Mesodermal cell (in vitro differentiated cells): ENCODE data around the gene IFIT1B.

Experiments used
- H3K27ac ChIP-seq: 2 replicates; pipeline ENCODE4 v1.7.0; 2013; ENCODE audit warnings: mild to moderate bottlenecking, low read depth, low read length, moderate library complexity; ENCODE audit not compliant: severe bottlenecking
- H3K36me3 ChIP-seq: 2 replicates; pipeline ENCODE4 v1.7.1; 2013; ENCODE audit warnings: mild to moderate bottlenecking, low read length, moderate library complexity; ENCODE audit not compliant: control insufficient read depth, insufficient read depth
- H3K4me1 ChIP-seq: one replicate; pipeline ENCODE4 v1.7.1; 2013; ENCODE audit warnings: mild to moderate bottlenecking, low read length; ENCODE audit not compliant: insufficient read depth, control insufficient read depth, poor library complexity, severe bottlenecking
- H3K4me3 ChIP-seq: 2 replicates; pipeline ENCODE4 v1.7.0; 2013; ENCODE audit warnings: low read length, control low read depth, mild to moderate bottlenecking; ENCODE audit not compliant: insufficient read depth, poor library complexity, severe bottlenecking; ENCODE audit errors: extremely low read depth
- H3K9me3 ChIP-seq: 2 replicates; pipeline ENCODE4 v1.7.1; 2013; ENCODE audit warnings: mild to moderate bottlenecking, low read length, moderate library complexity; ENCODE audit not compliant: control insufficient read depth
- WGBS, 2 experiments: methylation state at CpG; one replicate each; pipeline ENCODE4 v1.1.5; 2013; ENCODE audit warnings: missing lambda C conversion rate in 2 of 2; ENCODE audit not compliant: insufficient coverage in 2 of 2; 5-methylcytosine and 5-hydroxymethylcytosine counted together

Gene IFIT1B

DNA sequence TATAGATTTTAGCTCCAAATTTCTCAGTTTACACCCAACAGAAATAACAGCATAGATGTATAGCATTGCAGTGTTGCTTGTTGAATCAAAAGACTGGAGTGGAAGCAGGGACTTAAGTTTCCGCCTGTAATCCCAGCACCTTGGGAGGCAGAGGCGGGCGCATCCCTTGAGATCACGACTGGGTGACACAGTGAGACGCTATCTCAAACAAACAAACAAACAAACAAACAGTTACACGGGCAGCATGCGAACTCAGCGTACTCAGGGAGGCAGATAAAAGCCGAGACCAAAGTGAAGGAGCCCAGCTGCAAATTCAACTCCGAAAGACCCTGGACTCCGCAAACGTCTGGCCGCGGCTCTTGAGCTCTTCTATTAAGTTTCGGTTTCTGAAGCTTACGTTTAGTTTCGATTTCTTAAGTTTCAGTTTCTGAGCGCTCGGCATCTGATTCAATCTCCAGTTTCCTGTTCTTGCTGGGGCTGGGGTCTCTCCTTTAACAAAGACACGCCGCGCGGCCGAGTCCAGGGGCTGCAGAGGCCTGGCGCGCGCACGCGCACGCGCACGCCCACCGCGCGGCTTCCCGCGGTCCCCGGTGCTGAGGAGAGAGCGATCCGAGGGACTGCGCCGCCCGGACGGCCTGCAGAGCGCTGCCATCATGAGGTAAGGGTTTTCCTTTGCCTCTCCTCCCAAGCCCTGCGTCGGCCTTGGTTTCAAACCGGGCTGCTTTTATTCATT, 36.5 kb downstream of the IFIT1B start, which contains the start of gene IFIT5:
Gene IFIT5, plus strand, starts transcription at position 423 of the 733 bp plus-strand sequence. Its CDS starts 231 bp downstream, at position 654.
- Histone ChIP-seq H3K36me3 (peaks cover 7% of the 10 kb centered on the region), H3K27ac (peak within 1 kb of the TSS; percentile 26), H3K4me3 (peak within 1 kb of the TSS; percentile 69), H3K4me1 (no peaks in the 10 kb centered on the region), H3K9me3 (no peaks in the 10 kb centered on the region)
- WGBS, 2 experiments = 2 to 3% methylated on average over 25 to 39 of the region's 48 CpGs

DNA sequence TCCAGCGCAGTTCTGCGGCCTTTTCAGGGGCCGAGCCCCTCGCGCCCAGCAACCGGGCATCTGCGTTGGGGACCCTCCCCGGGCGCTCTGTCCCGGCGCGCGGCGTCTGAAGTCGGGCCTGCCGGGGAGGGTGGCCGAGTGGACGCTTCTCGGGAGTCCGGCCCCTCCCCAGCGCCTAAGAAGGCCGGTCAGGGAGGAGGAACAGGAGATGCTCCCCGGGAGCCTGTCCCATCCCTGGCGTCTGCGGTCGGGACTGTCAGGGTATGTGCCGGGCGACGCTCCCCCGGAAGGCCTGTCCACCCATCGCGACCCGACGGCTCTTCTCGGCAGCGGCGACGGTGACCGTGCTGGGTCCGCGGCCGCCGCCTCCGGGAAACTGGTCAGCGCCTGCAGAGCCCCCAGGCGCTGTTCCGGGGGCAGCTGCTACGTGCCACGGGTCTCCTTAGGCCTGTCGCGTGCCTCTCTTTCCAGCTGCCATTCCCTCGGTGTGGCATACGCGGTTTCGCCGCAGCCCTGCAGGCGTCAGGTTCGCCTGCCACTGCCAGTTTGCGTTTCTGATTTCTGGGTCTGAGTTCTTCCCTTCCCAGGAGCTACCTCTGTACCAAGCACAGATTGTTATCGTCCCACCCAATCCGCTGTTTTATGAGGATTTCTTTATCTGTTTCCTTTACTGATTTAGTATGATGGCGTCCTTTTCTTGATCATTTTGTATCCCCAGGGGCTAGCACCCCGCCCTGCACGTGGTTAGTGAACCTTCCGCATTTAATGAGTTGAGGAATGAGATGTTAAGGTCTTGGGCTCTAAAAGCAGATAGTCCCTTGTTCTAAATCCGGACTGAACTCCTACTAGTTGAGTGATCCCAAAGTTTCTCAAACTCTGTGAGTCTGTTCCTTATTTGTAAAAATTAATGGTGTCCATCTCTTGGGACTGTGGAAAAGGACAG, 37.3 kb downstream of the IFIT1B start:
- H3K36me3 ChIP-seq = peaks cover 7% of the 10 kb centered on the region
- peak overlapping the region; percentile 26 for H3K27ac ChIP-seq
- 8 to 10% methylated on average over 62 of the region's 66 CpGs for WGBS, 2 experiments
- H3K4me3 ChIP-seq = peak overlapping the region; percentile 69
- H3K9me3 ChIP-seq = no peaks in the 10 kb centered on the region
- H3K4me1 ChIP-seq = no peaks in the 10 kb centered on the region

DNA sequence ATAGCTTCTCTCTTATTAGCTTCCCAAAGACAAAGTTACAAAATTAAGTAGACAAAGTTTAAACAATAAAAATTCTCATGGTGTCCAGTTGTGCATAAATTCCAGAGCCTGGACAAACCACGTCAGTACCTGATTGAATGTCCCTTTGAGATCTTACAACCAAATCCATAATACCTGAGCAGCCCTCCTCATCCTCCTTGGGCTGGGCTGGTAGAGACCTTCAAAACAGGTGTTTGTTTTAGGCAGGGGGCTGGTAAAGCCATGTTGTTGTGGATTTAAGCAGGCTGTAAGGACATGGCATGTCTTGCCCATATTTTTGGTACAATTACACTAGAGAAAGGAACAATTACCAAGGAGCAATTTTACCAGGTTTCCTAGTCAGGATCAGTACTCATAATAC, 38.6 kb downstream of the IFIT1B start:
- no peaks in the 10 kb centered on the region for H3K9me3 ChIP-seq
- WGBS, 2 experiments = 100% methylated on average over 1 of the region's 1 CpG; no CpG with 5 or more reads in 1 of the 2 experiments
- no peaks in the 10 kb centered on the region for H3K4me1 ChIP-seq
- peaks cover 7% of the 10 kb centered on the region for H3K36me3 ChIP-seq
- H3K4me3 ChIP-seq = no peak overlapping the region
- H3K27ac ChIP-seq = no peak overlapping the region

DNA sequence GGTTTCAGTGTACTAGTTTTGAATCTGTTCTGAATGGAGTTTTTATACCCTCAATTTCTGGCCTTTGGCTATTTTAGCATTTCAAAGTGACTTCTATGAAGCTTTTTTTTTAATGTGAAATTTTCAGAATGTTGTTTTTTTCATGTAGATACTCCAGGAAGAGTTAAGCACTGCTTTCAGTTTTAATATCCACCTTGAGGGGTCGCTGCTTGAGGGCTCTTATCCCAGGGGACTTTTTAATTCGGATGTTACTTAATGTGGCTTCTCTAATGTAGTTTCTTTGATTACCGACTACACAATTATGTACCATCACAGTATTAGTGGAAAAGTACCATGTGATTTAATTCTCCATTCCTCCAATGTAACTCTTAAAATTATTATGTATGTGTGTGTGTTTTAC, 41.7 kb downstream of the IFIT1B start:
- Histone ChIP-seq H3K4me1 (no peaks in the 10 kb centered on the region), H3K27ac (no peak overlapping the region), H3K36me3 (peaks cover 7% of the 10 kb centered on the region), H3K9me3 (no peaks in the 10 kb centered on the region), H3K4me3 (no peak overlapping the region)
- WGBS, 2 experiments = 40% methylated on average over 1 of the region's 3 CpGs; no CpG with 5 or more reads in 1 of the 2 experiments

GRCh38 chr10:89421018-89421476, 43.2 kb downstream of the IFIT1B start:
- Histone ChIP-seq H3K27ac (no peak overlapping the region), H3K36me3 (peaks cover 7% of the 10 kb centered on the region), H3K4me1 (no peaks in the 10 kb centered on the region), H3K4me3 (no peak overlapping the region), H3K9me3 (no peaks in the 10 kb centered on the region)
- 88 to 100% methylated on average over 2 of the region's 2 CpGs for WGBS, 2 experiments

- Histone ChIP-seq H3K27ac (no peak overlapping the region), H3K36me3 (no peaks in the 10 kb centered on the region), H3K4me1 (no peaks in the 10 kb centered on the region), H3K4me3 (no peak overlapping the region), H3K9me3 (no peaks in the 10 kb centered on the region)
- WGBS, 2 experiments = 78 to 100% methylated on average over 3 of the region's 5 CpGs
Observed at GRCh38 chr10:89425000-89425399, 47.1 kb downstream of the IFIT1B start.

- 66 to 84% methylated on average over 3 to 4 of the region's 5 CpGs for WGBS, 2 experiments
- Histone ChIP-seq H3K4me3 (no peak overlapping the region), H3K9me3 (no peaks in the 10 kb centered on the region), H3K4me1 (no peaks in the 10 kb centered on the region), H3K36me3 (no peaks in the 10 kb centered on the region), H3K27ac (no peak overlapping the region)
Observed at GRCh38 chr10:89426230-89426868, 48.5 kb downstream of the IFIT1B start.

DNA sequence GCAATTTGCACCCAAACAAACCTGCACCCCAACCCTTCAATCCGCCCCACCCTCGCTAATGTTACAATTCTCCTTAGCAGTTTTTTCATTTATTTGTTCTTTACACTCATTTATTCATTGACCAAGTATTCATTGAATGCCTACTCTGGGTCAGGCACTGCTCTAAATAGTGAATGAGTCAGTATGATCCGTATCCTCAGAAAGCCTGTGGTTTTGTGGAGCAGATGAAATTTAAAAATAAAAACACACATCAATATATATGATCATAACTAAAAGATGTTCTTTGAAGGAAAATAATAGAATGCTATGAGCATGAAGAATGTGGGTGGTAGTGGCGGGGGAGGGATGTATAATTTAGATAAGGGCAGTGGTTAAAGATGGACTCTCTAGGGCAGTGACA, 49.8 kb downstream of the IFIT1B start:
- H3K4me3 ChIP-seq = no peak overlapping the region
- WGBS, 2 experiments = 68 to 80% methylated on average over 2 to 3 of the region's 4 CpGs
- no peak overlapping the region for H3K27ac ChIP-seq
- no peaks in the 10 kb centered on the region for H3K36me3 ChIP-seq
- H3K9me3 ChIP-seq = no peaks in the 10 kb centered on the region
- no peaks in the 10 kb centered on the region for H3K4me1 ChIP-seq

- WGBS, 2 experiments = no CpG with 5 or more reads among the region's 1 CpG
- H3K4me3 ChIP-seq = no peak overlapping the region
- H3K4me1 ChIP-seq = no peaks in the 10 kb centered on the region
- no peaks in the 10 kb centered on the region for H3K36me3 ChIP-seq
- H3K27ac ChIP-seq = no peak overlapping the region
- no peaks in the 10 kb centered on the region for H3K9me3 ChIP-seq
Observed at GRCh38 chr10:89428877-89429276, 51.0 kb downstream of the IFIT1B start.

DNA sequence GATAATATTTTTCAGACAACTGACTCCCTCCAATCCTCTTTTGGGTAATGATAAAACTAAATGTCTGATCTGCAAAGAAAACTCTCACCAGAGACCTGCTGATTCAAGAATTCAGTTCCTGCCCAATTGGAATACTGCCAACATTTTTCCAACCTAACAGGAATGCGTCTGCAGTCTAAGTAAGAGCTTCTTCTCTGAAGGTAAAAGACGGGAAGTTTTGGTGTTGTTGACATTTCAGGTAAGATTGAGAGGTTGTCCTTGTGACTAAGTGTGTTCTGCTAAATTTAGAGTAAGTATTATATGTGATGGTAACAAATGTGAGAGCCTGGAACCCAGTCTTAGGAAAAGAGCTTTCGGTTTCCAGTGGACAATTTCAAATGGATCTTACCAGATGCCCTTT, 54.1 kb downstream of the IFIT1B start:
- Histone ChIP-seq H3K27ac (no peak overlapping the region), H3K4me1 (no peaks in the 10 kb centered on the region), H3K4me3 (no peak overlapping the region), H3K36me3 (no peaks in the 10 kb centered on the region), H3K9me3 (no peaks in the 10 kb centered on the region)
- 95 to 100% methylated on average over 1 to 3 of the region's 3 CpGs for WGBS, 2 experiments
